Measurements from ENCODE around the gene HIVEP3. TPM values are rescaled to one million over a fixed set of nuclear protein-coding genes. Genes with fewer than 3 reads are reported as not detected.
A peak's percentile ranks its signal among the peaks of the same experiment; 100 is the strongest.

Gene HIVEP3
- total RNA-seq, 1 donor from 2014 or later, result 1.2 TPM

GRCh38 chr1:41534181-41535076 lies 384.3 kb downstream of the HIVEP3 start:
- H3K4me3 Mint-ChIP-seq, result no peak overlapping the region
- H3K36me3 Mint-ChIP-seq (ENCODE audit: low read depth), result no peaks in the 10 kb centered on the region
- DNase-seq (ENCODE audit: low read depth, low spot score), result no peak
- no peak for TF ChIP-seq CTCF (conservative IDR thresholded peaks at IDR 0.05)
- H3K27me3 Mint-ChIP-seq (ENCODE audit: low read depth), result peaks cover 3% of the 10 kb centered on the region
- peak overlapping the region; percentile 66 for H3K27ac Mint-ChIP-seq (ENCODE audit: unreplicated experiment)
- H3K4me1 Mint-ChIP-seq, result no peaks in the 10 kb centered on the region
- H3K9me3 Mint-ChIP-seq, result peaks cover 4% of the 10 kb centered on the region

GRCh38 chr1:41533731-41534080 lies 385.0 kb downstream of the HIVEP3 start:
- no peaks in the 10 kb centered on the region for H3K36me3 Mint-ChIP-seq (ENCODE audit: low read depth)
- H3K9me3 Mint-ChIP-seq, result peaks cover 4% of the 10 kb centered on the region
- H3K4me3 Mint-ChIP-seq, result no peak overlapping the region
- H3K27ac Mint-ChIP-seq (ENCODE audit: unreplicated experiment), result no peak overlapping the region
- H3K4me1 Mint-ChIP-seq, result no peaks in the 10 kb centered on the region
- DNase-seq (ENCODE audit: low read depth, low spot score), result no peak
- H3K27me3 Mint-ChIP-seq (ENCODE audit: low read depth), result peaks cover 3% of the 10 kb centered on the region
- no peak for TF ChIP-seq CTCF (conservative IDR thresholded peaks at IDR 0.05)

- H3K4me1 Mint-ChIP-seq, result no peaks in the 10 kb centered on the region
- H3K27ac Mint-ChIP-seq (ENCODE audit: unreplicated experiment), result no peak overlapping the region
- peaks cover 4% of the 10 kb centered on the region for H3K9me3 Mint-ChIP-seq
- no peaks in the 10 kb centered on the region for H3K36me3 Mint-ChIP-seq (ENCODE audit: low read depth)
- no peak for TF ChIP-seq CTCF (conservative IDR thresholded peaks at IDR 0.05)
- peaks cover 3% of the 10 kb centered on the region for H3K27me3 Mint-ChIP-seq (ENCODE audit: low read depth)
- no peak for DNase-seq (ENCODE audit: low read depth, low spot score)
- no peak overlapping the region for H3K4me3 Mint-ChIP-seq
These were observed 385.5 kb downstream of the HIVEP3 start for GRCh38 chr1:41533016-41533730.

- Mint-ChIP-seq H3K4me3 (no peak overlapping the region), H3K27me3 (ENCODE audit: low read depth) (peaks cover 3% of the 10 kb centered on the region), H3K27ac (ENCODE audit: unreplicated experiment) (no peak overlapping the region), H3K9me3 (peaks cover 4% of the 10 kb centered on the region), H3K36me3 (ENCODE audit: low read depth) (no peaks in the 10 kb centered on the region), H3K4me1 (no peaks in the 10 kb centered on the region)
- no peak for TF ChIP-seq CTCF (conservative IDR thresholded peaks at IDR 0.05)
- no peak for DNase-seq (ENCODE audit: low read depth, low spot score)
These were observed 386.3 kb downstream of the HIVEP3 start for GRCh38 chr1:41532206-41532975.

GRCh38 chr1:41530411-41530810 lies 388.3 kb downstream of the HIVEP3 start:
- no peaks in the 10 kb centered on the region for H3K36me3 Mint-ChIP-seq (ENCODE audit: low read depth)
- DNase-seq (ENCODE audit: low read depth, low spot score), result no peak
- no peak overlapping the region for H3K27ac Mint-ChIP-seq (ENCODE audit: unreplicated experiment)
- peaks cover 4% of the 10 kb centered on the region for H3K9me3 Mint-ChIP-seq
- H3K27me3 Mint-ChIP-seq (ENCODE audit: low read depth), result peaks cover 3% of the 10 kb centered on the region
- no peak overlapping the region for H3K4me3 Mint-ChIP-seq
- H3K4me1 Mint-ChIP-seq, result no peaks in the 10 kb centered on the region
- TF ChIP-seq CTCF (conservative IDR thresholded peaks at IDR 0.05), result no peak

Data from neural crest cell (in vitro differentiated cells).